Measurements from ENCODE around the gene NEU3.

GRCh38 chr11:75002516-75002915 lies 13.8 kb downstream of the NEU3 start:
- no peak for TF ChIP-seq CTCF (IDR thresholded peaks at IDR 0.05; ENCODE audit: low read depth, low read length)
- TF ChIP-seq EZH2phosphoT487 (IDR thresholded peaks at IDR 0.05; ENCODE audit: low read depth) = no peak
